BLaER1 treated with 17β-estradiol and CSF1 and Interleukin-3, amounts not matched to agents 10 nM and 100 nM (cell line): ENCODE data around the gene SBF1.

Source experiments
- H3K27ac ChIP-seq, 11 experiments: shearing (Covaris generic); formaldehyde crosslinking; 2 replicates each; pipeline ENCODE4 v1.8.1; 2022
- H3K27me3 ChIP-seq, 11 experiments: shearing (Covaris generic); formaldehyde crosslinking; 2 replicates each; pipeline ENCODE4 v1.8.1; 2022
- H3K36me3 ChIP-seq, 11 experiments: shearing (Covaris generic); formaldehyde crosslinking; 2 replicates each; pipeline ENCODE4 v1.8.1; 2022
- H3K4me1 ChIP-seq, 10 experiments: shearing (Covaris generic); formaldehyde crosslinking; 2 replicates each; pipeline ENCODE4 v1.8.1; 2022
- H3K4me2 ChIP-seq, 11 experiments: shearing (Covaris generic); formaldehyde crosslinking; 2 replicates each; pipeline ENCODE4 v1.8.1; 2022
- H3K4me3 ChIP-seq, 10 experiments: shearing (Covaris generic); formaldehyde crosslinking; 2 replicates each; pipeline ENCODE4 v1.8.1; 2022
- H3K9ac ChIP-seq, 11 experiments: shearing (Covaris generic); formaldehyde crosslinking; 2 replicates each; pipeline ENCODE4 v1.8.1; 2022
- H3K9me3 ChIP-seq, 11 experiments: shearing (Covaris generic); formaldehyde crosslinking; replicated peaks in 1 of 11; 2 replicates each; pipeline ENCODE4 v1.8.1; 2022
- H4K20me1 ChIP-seq, 11 experiments: shearing (Covaris generic); formaldehyde crosslinking; 2 replicates each; pipeline ENCODE4 v1.8.1; 2022
- Cebpa-rat ChIP-seq, 11 experiments: shearing (Covaris generic); IDR thresholded peaks; 2 replicates each; pipeline ENCODE4 v1.8.1; 2022

Gene SBF1

GRCh38 chr22:50504369-50505211 is 29.8 kb upstream of the SBF1 start:
- no peak for TF ChIP-seq Cebpa-rat (IDR thresholded peaks at IDR 0.05)
- H3K27ac ChIP-seq, result 0 out of 22 replicates have a peak overlapping the region, but pooled peaks of 1 of the 11 experiments have one; percentile 86
- peak overlapping the region in 7 of 11 experiments; percentile 92 to 100 (median 99); a peak in 8 of 22 replicates for H3K4me2 ChIP-seq
- peaks cover 20 to 37% (median 32%) of the 10 kb centered on the region in 11 experiments for H3K36me3 ChIP-seq
- peaks cover 0 to 48% (median 38%) of the 10 kb centered on the region in 11 experiments; a peak in 20 of 22 replicates for H4K20me1 ChIP-seq
- H3K4me3 ChIP-seq, result no peak overlapping the region
- no peaks in the 10 kb centered on the region for H3K27me3 ChIP-seq
- H3K4me1 ChIP-seq, result peaks cover 29 to 44% (median 37%) of the 10 kb centered on the region in 10 experiments
- peak overlapping the region in 5 of 11 experiments; percentile 32 to 92 (median 88); a peak in 3 of 22 replicates for H3K9ac ChIP-seq
- H3K9me3 ChIP-seq, result no peaks in the 10 kb centered on the region

GRCh38 chr22:50503475-50504145 is 28.8 kb upstream of the SBF1 start:
- Histone ChIP-seq H3K27me3 (no peaks in the 10 kb centered on the region), H3K4me2 (no peak overlapping the region), H3K4me3 (no peak overlapping the region), H4K20me1 (peaks cover 0 to 46% (median 35%) of the 10 kb centered on the region in 11 experiments; a peak in 20 of 22 replicates), H3K27ac (no peak overlapping the region), H3K4me1 (peaks cover 26 to 43% (median 36%) of the 10 kb centered on the region in 10 experiments), H3K9me3 (no peaks in the 10 kb centered on the region), H3K9ac (no peak overlapping the region; a peak in 1 of 22 replicates), H3K36me3 (peaks cover 20 to 37% (median 32%) of the 10 kb centered on the region in 11 experiments)
- TF ChIP-seq Cebpa-rat (IDR thresholded peaks at IDR 0.05), result no peak

GRCh38 chr22:50502628-50503474 is 28.0 kb upstream of the SBF1 start:
- no peak for TF ChIP-seq Cebpa-rat (IDR thresholded peaks at IDR 0.05)
- Histone ChIP-seq H3K27me3 (no peaks in the 10 kb centered on the region), H3K36me3 (peaks cover 20 to 37% (median 32%) of the 10 kb centered on the region in 11 experiments), H3K27ac (no peak overlapping the region), H3K4me2 (no peak overlapping the region), H3K9ac (peak overlapping the region in 5 of 11 experiments; percentile 6 to 44 (median 26); a peak in 6 of 22 replicates), H3K9me3 (no peaks in the 10 kb centered on the region), H3K4me3 (no peak overlapping the region), H3K4me1 (peaks cover 29 to 48% (median 42%) of the 10 kb centered on the region in 10 experiments), H4K20me1 (peaks cover 0 to 46% (median 33%) of the 10 kb centered on the region in 11 experiments; a peak in 20 of 22 replicates)

- Histone ChIP-seq H3K9ac (peak overlapping the region in 3 of 11 experiments; percentile 6 to 44 (median 28); a peak in 4 of 22 replicates), H3K4me3 (no peak overlapping the region), H3K4me2 (no peak overlapping the region), H4K20me1 (peaks cover 0 to 46% (median 32%) of the 10 kb centered on the region in 11 experiments; a peak in 20 of 22 replicates), H3K27ac (no peak overlapping the region), H3K4me1 (peaks cover 29 to 50% (median 45%) of the 10 kb centered on the region in 10 experiments), H3K9me3 (no peaks in the 10 kb centered on the region), H3K36me3 (peaks cover 20 to 37% (median 32%) of the 10 kb centered on the region in 11 experiments), H3K27me3 (no peaks in the 10 kb centered on the region)
- no peak for TF ChIP-seq Cebpa-rat (IDR thresholded peaks at IDR 0.05)
Measured at GRCh38 chr22:50502096-50502495, 27.3 kb upstream of the SBF1 start.

GRCh38 chr22:50500452-50500851 is 25.6 kb upstream of the SBF1 start:
- no peak for TF ChIP-seq Cebpa-rat (IDR thresholded peaks at IDR 0.05)
- no peaks in the 10 kb centered on the region for H3K9me3 ChIP-seq
- H3K4me3 ChIP-seq, result no peak overlapping the region
- H3K9ac ChIP-seq, result no peak overlapping the region
- H4K20me1 ChIP-seq, result peaks cover 0 to 30% (median 16%) of the 10 kb centered on the region in 11 experiments; a peak in 18 of 22 replicates
- no peak overlapping the region for H3K4me2 ChIP-seq
- H3K27me3 ChIP-seq, result no peaks in the 10 kb centered on the region
- H3K27ac ChIP-seq, result no peak overlapping the region
- peaks cover 13 to 50% (median 41%) of the 10 kb centered on the region in 10 experiments for H3K4me1 ChIP-seq
- peaks cover 15 to 30% (median 26%) of the 10 kb centered on the region in 11 experiments for H3K36me3 ChIP-seq

GRCh38 chr22:50498322-50498890 is 23.6 kb upstream of the SBF1 start:
- Histone ChIP-seq H3K9ac (no peak overlapping the region; a peak in 1 of 22 replicates), H3K9me3 (no peaks in the 10 kb centered on the region), H3K36me3 (peaks cover 6 to 16% (median 15%) of the 10 kb centered on the region in 11 experiments; a peak in 18 of 22 replicates), H4K20me1 (peaks cover 0 to 19% (median 8%) of the 10 kb centered on the region in 11 experiments; a peak in 8 of 22 replicates), H3K27me3 (no peaks in the 10 kb centered on the region), H3K4me1 (peaks cover 10 to 40% (median 31%) of the 10 kb centered on the region in 10 experiments; a peak in 19 of 20 replicates), H3K4me3 (no peak overlapping the region; a peak in 1 of 20 replicates), H3K27ac (no peak overlapping the region), H3K4me2 (peak overlapping the region; percentile 32 to 86 (median 61))
- no peak for TF ChIP-seq Cebpa-rat (IDR thresholded peaks at IDR 0.05)

GRCh38 chr22:50497093-50497492 is 22.3 kb upstream of the SBF1 start:
- Histone ChIP-seq H3K36me3 (peaks cover 0 to 3% (median 2%) of the 10 kb centered on the region in 11 experiments; a peak in 10 of 22 replicates), H3K27ac (no peak overlapping the region), H3K4me1 (peaks cover 10 to 40% (median 31%) of the 10 kb centered on the region in 10 experiments; a peak in 19 of 20 replicates)

More at GRCh38 chr22:50497093-50497492, 22.3 kb upstream of the SBF1 start:
- Histone ChIP-seq H3K27me3 (no peaks in the 10 kb centered on the region), H3K4me3 (no peak overlapping the region), H3K9me3 (no peaks in the 10 kb centered on the region), H3K9ac (no peak overlapping the region), H4K20me1 (peaks cover 0 to 7% (median 1%) of the 10 kb centered on the region in 11 experiments; a peak in 5 of 22 replicates), H3K4me2 (peak overlapping the region in 6 of 11 experiments; percentile 34 to 66 (median 50); a peak in 6 of 22 replicates)
- TF ChIP-seq Cebpa-rat (IDR thresholded peaks at IDR 0.05), result no peak
